Right ventricle myocardium superior (tissue), 1 donor: ENCODE measurements around the gene BLOC1S3. TPM values are rescaled to one million over a fixed set of nuclear protein-coding genes. Genes with fewer than 3 reads are reported as not detected.

Experiments
- ATAC-seq: fragments of 200-7000 bp; cut with Tn5 transposase; one replicate; pipeline ENCODE4 v1.9.1; 2020; ENCODE audit warnings: mild to moderate bottlenecking; ENCODE audit not compliant: poor library complexity
- DNase-seq: peaks from one replicate; pipeline ENCODE4 v3.0.0-alpha.2; 2020
- intact Hi-C: fragments of 100-400 bp; cut with DNase I; formaldehyde crosslinking; loops from one replicate; pipeline ENCODE4 v1.11.2; 2022
- total RNA-seq: library from RNA; stranded (reverse); fragmentation: NEBNext Ultra II Directional; extraction: Animal tissue kit (Norgen Biotek cat#: 25700); gene quantifications from one replicate; pipeline ENCODE4 v1.2.1, GENCODE V29; 2021
- donor health status: DM: no; HTN: yes; CAD: no; lungs with severe emphysema.

Gene BLOC1S3
- total RNA-seq, 1 donor from 2014 or later, result 3.6 TPM

DNA sequence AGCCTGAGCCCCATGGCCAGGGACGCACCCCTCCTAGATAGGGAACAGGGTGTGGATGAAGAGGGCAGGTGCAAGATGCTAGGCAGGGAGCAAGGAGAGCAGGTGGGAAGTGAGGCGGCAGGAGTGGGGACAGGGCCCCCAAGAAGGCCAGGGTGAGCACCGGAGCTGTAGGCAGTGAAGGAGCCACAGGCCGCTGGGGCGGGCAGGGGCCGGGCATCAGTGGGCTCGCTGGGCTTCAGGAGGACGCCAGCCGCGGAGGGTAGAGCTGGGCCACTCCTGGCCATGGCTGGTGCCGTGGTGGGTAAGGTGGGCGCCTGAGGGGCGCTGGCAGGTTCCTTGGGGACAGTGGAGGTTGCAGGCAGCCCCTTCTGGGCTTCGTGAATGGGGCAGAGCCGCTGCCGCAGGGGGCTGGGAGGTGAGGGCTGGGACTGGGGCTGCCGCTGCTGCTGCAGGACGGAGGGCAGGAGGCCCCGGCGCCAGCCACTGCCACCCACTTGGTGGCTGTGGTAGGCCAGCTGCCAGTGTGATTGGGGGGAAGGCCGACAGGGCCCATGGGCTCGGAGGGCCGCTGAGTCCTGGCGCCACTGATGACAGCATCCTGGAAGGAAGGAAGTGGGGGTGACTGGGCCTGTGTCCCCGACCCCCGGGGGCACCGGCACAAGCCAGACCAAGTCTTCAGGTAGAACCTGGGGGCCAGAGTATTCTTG, 19.9 kb upstream of the BLOC1S3 start:
- no peak for ATAC-seq
- intact Hi-C loops, result no loop called here
- no peak for DNase-seq

DNA sequence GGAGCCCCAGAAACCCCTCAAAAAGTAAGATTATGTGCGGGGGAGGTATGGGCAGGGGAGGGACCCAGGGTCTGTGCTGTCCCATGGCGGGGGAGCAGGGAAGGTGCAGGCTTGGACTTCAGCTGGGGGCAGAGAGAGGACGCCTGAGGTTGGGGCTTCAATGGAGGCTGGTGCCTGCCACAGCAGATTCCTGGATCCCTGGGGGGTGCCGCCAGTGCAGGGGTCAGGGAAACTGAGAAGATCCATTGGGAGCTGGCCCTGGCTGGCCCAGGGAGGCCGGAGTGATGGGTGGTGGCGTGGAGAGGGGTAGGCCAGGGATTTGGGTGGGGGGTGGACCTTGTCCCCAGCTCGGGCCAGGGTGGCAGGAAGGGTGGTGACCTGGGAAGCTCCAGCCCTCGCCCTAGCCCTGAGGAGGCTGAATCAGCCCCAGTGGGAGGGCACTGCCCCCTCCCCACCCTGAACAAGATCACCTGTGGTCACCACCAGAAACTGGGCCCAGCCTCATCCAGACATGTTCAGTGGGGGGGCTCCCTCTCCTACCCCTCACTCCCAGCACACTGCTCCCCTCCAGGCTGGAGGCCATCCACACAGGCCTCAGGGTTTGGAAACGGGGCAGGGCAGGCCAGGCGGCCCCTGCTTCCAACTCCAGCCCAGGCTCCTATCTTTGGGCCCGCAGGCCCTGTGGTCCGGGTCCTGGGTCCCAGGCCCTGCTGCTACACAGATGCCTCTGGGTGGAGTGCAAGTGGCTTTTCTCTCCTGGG, 19.2 kb upstream of the BLOC1S3 start:
- intact Hi-C loops, result no loop called here
- ATAC-seq (no peak), DNase-seq (no peak)

DNA sequence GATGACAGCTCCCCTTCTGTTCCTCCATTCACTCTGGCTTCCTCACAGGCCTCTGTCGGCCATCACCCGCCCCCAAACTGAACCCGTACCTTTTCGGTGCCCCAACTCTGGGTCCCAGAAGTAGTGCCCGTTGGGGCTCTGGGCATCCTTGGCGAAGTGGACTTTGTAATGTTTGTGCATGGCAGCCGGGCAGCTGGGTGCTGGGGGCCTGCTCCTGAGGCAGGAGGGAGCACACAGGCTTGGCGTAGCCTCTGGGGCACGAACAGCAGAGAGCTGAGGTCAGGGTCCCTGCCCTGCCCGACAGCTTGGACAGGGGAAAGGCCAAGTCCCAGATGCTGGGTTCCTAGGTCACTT, 18.6 kb upstream of the BLOC1S3 start:
- DNase-seq (no peak), ATAC-seq (no peak)
- intact Hi-C loops, result no loop called here

DNA sequence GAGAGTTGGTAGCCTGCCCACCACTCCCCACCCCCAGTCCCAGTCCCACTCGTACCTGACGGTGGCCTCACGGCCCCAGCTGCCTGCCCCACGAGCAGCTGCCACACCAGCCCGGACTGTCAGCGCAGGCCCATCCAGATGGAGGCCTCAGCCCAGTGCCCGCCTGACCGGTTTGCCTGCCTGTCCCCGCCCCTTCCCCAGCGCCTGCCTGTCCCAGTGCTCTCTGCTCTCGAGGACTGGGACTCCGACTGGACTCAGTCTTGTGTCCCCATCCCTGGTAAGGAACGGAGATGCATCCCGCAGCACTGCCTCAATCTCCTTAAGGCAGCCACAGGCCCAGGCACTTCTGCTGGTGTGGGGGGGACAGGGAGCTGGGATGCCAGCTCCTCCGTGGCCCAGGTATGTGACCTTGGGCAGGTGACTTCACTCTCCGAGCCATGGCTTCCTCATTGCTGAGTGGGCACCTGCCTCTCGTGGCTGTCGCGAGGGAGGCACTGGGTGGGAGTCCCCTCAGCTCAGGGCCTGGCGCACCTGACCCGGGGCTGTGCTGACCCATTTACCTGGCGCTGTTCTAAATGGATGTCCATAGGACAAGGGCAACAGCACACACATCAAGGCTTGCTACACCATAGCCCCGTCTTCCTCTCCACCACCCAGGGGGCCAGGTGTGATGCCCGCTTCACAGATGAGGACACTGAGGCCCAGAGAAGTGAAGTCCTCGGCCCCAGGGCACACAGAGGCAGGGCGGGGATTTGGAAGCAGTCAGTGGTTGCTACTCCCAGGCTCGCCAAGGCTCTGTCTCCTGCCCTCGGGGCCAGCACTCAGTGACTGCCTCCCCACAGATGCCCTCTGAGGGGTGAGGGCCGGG, 17.5 kb upstream of the BLOC1S3 start, which contains the start of gene NKPD1:
Gene NKPD1, minus strand, starts transcription at position 113 of the 868 bp plus-strand sequence. CDS start 832 bp downstream, outside the sequence.
- DNase-seq, result no peak
- intact Hi-C loops, result no loop called here
- ATAC-seq, result no peak

DNA sequence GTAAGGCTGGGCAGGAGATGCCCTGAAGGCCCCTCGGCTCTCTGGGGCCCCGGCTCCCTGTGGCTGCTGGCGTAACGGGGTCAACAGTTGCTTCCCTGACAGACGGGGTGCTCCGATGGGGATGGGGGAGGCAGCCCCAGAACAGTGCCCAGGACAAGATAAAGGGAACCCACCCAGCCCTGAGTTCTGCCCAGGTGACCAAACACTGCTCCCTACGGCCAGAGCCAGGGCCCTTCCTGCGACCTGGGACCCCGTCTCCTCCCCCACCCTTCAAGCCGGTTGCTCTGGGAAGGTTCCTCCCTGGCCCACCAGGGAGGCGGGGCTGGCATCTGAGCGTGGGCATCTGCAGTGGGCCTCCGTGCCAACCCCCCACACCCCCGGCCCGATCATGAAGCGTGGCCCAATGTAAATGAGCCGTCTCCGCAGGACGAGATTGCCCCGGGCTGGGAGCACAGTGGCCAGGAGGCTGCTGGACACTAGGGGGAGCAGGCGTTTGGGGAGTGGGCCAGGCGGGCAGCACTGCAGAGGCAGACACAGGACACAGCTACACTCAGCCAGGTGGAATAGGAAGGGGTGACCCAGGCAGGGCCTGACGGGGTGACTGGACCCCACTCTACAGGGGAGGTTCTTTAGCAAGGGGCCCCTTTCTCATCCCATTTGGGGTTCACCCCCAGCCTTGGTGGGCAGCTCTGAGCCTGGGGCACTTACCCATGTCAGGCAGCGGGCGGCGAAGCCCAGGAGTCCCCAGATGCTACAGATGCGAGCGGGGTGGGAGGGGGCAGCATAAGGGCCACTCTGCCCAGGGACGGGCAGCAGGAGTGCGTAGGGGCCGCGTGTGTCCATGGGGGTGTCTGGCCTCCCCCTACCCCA, 16.6 kb upstream of the BLOC1S3 start:
- DNase-seq, result no peak
- ATAC-seq, result peak; percentile 43

DNA sequence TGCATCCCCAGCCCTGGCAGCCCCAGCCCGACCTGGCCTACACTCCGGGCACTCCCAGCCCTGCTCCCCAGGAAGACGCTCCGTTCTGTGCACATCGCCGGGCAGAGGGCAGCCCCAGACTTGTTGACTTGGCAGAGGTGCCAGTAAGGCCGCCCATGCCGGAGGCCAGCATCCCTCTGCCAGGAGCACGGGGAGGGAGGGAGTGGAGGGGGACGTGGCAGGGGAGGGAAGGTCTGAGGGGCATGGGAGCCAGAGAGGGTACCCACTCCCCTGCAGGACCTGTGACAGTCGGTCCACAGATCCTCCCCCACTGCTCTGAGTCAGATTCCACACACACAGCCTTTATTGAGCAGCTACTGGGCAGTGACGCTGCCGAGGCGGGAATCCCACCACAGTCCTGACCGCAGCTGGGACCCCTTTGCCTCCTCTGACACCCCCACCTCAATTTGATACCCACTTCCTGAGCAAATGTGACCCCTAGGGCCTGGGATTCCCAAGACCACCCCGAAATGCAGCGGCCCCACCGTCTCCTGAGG, 15.9 kb upstream of the BLOC1S3 start:
- intact Hi-C loops, result no loop called here
- ATAC-seq, result no peak
- DNase-seq, result no peak

More for the DNA sequence above, 16.6 kb upstream of the BLOC1S3 start:
- intact Hi-C loops, result no loop called here

DNA sequence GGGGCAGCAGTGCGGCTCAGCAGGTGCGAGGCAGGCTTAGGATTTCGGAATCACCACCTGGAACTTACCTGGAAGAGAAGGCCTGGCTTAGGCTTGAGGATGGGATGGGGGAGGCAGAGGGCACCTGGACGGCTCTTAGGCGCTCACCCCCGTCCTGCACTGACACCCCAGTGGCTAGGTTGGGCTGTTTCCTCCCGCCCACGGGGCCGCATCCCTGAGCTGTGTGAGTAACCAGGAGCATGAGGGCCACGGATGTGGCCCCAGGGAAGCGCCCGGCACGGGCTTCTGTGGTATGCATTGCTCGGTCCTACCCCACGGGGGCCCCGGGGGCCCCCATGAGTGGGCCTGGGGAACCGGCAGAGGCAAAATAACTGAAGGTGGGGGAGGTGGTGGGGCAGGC, 15.4 kb upstream of the BLOC1S3 start:
- DNase-seq (no peak), ATAC-seq (no peak)
- intact Hi-C loops, result no loop called here

DNA sequence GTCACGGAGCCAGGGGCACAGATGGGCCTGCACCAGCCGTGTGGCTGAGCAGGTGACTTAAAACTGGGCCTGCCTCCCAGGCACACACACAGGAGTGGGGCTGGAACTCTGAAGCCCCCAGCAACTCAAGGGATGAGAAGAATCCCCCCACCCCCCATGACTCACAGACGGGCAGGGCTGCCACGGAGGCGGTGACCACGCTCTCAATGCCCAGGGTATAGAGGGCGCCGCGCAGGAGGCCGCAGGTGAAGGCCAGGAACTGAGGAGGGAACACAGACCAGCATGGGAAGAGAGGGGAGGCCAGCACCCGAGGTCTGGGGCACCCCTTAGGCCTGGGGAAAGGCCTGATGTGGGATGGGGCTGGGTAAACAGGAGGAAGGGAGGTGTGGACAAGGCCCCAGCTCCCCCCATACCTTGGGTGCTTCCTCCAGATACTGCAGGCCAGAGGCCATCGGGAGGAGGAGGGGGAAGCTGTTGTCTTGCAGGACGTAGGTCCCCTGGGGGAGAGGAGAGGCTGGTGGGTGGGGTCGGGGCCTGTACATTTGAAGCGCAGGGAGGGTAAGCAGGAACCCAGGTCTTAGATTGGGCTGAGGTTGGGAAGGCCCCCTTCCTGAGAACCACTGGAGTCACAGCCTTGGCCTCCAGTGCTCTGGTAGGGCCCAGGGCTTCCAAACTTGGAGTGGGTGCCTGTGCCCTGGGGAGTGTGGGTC, 14.7 kb upstream of the BLOC1S3 start:
- ATAC-seq, result no peak
- no peak for DNase-seq
- intact Hi-C loops, result no loop called here

DNA sequence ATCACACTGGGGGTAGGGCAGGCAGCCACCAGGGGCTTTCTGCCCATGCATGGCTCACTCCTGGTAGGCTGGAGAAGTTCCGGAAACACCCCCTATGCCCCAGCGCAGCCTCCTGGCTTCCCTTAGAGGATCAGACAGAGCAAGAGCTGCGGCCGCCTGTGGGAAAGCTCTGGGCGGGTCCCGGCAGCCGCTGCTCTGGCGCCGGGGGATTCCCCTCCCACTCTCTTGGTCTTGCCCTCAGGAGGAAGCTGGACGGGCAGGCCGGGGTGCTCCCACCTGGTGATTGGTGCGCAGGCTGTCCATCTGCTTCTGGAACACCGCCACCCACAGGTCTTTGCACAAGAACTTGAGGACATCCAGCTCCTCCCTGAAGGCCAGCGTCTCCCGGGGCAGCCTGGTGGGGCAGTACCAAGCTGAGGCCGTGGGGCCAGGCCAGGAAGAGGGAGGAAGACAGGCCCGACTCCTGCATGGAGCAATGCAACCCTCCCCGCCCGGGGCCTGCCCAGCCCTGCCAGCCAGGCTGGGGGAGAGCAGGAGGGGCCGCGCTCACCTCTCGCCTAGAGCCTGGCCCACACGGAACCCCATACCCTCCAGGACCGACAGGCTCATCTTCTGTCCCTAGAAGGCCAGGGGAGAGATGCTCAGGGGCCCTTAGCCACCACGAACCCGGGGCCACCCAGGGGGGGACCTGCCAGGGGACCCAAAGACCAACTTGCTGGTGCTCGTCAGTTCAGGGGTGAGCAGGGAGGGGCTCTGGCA, 13.8 kb upstream of the BLOC1S3 start:
- ATAC-seq (peak; percentile 65), DNase-seq (peak; percentile 61)
- intact Hi-C loops, result no loop called here

DNA sequence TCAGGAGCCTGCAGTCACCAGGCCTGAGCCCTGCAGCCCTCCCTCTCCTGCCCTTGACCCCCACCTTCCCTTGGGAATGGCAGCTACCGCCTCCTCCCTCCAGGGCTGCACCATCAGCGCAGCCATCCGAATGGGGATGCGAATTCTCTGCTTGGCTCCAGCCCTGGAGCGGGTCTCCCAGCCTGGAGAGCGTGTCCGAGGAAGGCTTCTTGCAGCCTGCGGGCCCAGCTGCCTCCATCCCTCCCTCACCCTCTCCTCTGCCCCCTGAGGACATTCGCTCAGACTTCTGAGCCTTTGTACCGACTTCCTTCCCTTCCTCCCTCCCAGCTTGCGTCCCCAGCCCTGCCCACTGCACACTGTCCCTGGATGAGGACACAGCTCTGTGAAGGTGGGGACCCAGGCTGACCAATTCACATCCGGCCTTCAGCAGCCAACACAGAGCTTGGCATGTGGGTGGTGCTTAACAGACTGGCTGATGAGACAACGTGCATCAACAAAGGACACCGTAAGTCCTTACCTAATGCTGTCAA, 11.8 kb upstream of the BLOC1S3 start:
- intact Hi-C loops, result no loop called here
- ATAC-seq, result no peak
- no peak for DNase-seq

DNA sequence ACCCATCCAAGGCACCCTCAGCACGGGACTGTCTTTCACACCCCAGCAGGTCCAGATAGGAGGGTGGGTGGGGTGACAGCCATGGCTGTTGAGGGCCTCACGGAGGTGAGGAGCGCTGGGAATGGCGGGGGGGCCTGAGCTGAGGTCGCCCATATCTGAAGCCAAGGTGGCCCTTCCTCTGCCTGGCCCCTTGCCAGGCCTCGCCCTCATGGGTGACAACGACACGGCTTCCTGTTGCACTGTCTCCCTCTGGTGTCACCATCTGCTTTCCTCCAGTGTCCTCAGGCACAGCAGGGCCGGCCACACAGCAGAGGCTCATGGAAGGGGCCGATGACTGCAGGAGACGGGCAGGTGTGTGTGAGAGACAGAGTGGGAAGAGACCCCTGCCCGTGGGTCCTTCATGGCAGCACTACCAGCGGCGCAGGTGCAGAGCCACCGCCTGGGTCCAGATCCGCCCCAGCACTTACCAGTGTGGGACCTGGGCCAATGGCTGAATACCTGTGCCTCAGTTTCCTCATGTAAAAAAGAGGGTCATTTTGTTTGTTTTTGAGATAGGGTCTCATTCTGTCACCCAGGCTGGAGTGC, 9.7 kb upstream of the BLOC1S3 start:
- DNase-seq (no peak), ATAC-seq (no peak)
- intact Hi-C loops, result no loop called here

DNA sequence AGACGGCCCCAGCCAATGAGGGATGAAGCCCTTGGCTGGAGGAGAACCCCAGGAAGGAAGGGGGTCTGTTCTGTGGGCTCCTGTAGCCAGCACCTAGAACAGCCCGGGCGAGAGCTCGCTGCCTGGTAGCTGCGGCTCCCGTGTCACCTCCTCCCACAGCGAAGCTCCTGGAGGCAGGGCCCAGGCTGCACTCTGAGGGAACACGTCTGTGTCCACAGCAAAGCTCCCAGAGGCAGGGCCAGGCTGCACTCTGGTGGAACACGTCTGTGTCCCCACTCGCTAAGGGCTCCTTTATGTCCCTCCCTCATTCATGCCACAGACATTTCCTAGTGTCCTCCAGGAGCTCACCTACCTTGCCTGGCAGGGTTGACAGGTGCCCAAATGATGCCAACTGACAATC, 9.0 kb upstream of the BLOC1S3 start:
- intact Hi-C loops, result no loop called here
- ATAC-seq (no peak), DNase-seq (no peak)

DNA sequence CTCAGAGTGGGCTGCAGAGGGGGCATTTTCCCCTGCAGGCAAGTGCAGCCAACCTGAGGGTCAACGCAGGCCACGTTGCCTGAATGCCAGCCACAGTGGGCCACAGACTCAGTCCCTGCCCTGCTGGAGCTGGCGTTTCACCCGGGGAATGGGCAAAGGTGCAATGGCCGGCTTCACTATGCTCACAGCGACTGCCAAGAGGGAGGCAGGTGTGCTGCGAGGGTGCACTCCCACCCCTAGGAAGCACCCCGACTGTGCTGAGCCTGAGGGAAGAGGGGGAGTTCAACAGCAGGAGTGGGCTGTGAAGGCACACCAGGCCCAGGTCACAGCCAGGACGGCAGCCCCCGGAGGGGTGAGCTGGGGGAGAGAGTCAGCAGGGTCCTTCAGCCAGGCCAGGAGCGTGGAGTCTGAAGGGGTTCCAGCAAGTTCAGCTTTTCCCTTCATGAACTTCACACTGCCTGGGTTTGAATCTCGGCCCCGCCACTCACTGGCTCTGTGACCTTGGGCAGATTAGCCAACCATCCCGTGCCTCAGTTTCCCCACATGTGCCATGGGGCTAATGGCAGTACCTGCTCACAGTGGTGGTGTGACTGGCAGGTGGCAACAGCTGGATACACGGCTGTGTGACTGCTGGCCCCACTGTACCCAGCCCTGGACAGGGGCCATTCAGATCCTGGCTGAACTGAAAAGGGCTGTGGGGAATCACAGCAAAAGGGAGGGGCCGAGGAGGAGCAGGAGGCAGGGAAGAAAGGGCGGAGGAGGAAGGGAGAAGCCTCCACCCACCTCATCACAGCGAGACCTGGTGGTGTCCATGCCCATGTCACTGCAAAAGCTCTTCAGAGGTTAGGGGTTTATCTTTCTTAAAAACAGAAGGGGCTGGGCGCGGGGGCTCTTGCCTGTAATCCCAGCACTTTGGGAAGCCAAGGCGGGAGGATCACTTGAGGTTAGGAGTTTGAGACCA, 8.2 kb upstream of the BLOC1S3 start:
- intact Hi-C loops, result no loop called here
- DNase-seq (no peak), ATAC-seq (no peak)

DNA sequence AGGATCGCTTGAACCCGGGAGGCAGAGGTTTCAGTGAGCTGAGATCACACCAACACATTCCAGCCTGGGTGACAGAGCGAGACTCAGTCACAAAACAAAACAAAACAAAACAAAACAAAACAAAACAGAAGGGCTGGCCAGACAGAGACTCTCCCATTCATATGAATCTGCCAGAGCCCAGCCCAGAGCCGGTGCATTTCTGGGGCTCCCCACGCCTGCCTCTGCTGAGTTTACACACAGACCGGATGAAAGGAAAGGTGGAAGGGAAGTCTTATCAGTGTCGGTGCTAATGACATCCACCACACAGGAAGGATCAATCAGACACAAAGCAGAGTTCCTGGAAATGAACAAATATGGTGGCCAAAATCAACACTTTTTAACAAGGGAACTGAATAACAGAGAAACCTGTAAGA, 7.4 kb upstream of the BLOC1S3 start:
- peak; percentile 40 for DNase-seq
- ATAC-seq, result no peak
- intact Hi-C loops, result no loop called here

DNA sequence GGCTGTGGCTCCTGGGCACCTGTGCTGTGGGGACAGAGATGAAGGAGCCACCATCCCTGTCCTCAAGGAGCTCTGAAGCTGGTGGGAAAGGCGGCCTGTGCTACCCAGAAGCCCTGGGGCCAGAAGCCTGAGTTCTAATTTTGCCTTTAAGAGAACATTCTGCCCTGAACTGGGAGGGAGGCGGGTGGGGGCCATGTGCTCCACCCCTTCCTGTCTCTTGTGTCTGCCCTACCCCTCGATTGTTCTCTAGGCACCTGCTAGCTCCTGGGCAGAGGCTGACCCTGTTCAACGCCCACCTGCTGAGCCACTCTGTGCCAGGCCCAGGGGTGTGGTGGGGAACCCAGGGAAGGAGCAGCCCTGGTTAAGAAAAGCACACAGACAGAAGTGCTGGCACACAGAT, 6.4 kb upstream of the BLOC1S3 start:
- intact Hi-C loops, result no loop called here
- DNase-seq (peak; percentile 42), ATAC-seq (peak; percentile 8)
